ENCODE results near the gene HOXA3. TPM values are rescaled to one million over a fixed set of nuclear protein-coding genes. Genes with fewer than 3 reads are reported as not detected.
A peak's percentile ranks its signal among the peaks of the same experiment; 100 is the strongest.

Gene HOXA3
- total RNA-seq, 1 donor from 2014 or later = 12.1 TPM

GRCh38 chr7:27064159-27064558 lies 88.2 kb downstream of the HOXA3 start:
- TF ChIP-seq CTCF (IDR thresholded peaks at IDR 0.05) = no peak
- Mint-ChIP-seq H3K27me3 (ENCODE audit: low read depth) (peaks cover 31% of the 10 kb centered on the region), H3K9me3 (ENCODE audit: low read depth) (no peaks in the 10 kb centered on the region), H3K27ac (ENCODE audit: unreplicated experiment) (no peak overlapping the region), H3K36me3 (ENCODE audit: low read depth) (no peaks in the 10 kb centered on the region), H3K4me1 (ENCODE audit: low read depth) (peaks cover 4% of the 10 kb centered on the region), H3K4me3 (ENCODE audit: unreplicated experiment) (no peak overlapping the region)
- no peak for DNase-seq (ENCODE audit: low spot score)

DNA sequence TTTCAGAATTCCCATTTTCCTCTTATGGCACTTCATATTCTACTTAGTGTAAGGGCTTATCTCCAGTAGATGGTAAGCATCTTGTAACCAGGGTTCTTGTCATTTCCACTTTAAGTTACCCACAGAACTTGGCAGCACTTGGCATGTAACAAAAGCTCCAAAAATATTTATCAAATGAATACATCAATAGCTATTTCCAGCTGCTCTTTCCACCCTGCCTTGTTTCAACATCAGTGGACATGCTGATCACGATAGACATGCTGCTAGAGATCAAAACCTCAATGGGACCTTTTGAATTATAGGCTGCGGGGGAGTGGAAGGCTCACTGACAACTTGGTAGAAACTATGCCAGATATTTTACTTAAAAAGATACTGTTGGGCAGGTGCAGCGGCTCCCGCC lies 89.4 kb downstream of the HOXA3 start:
- H3K9me3 Mint-ChIP-seq (ENCODE audit: low read depth) = no peaks in the 10 kb centered on the region
- H3K4me3 Mint-ChIP-seq (ENCODE audit: unreplicated experiment) = no peak overlapping the region
- peaks cover 4% of the 10 kb centered on the region for H3K4me1 Mint-ChIP-seq (ENCODE audit: low read depth)
- no peak overlapping the region for H3K27ac Mint-ChIP-seq (ENCODE audit: unreplicated experiment)
- H3K27me3 Mint-ChIP-seq (ENCODE audit: low read depth) = peaks cover 27% of the 10 kb centered on the region
- DNase-seq (ENCODE audit: low spot score) = no peak
- no peak for TF ChIP-seq CTCF (IDR thresholded peaks at IDR 0.05)
- H3K36me3 Mint-ChIP-seq (ENCODE audit: low read depth) = no peaks in the 10 kb centered on the region

Small RNAs within 50 kb of the gene (microRNA-seq; reads per million reads assigned to microRNA genes)
- gene MIR196B (ENCODE audit: borderline number of aligned reads) = 18.3 reads per million, percentile 33 among the genes with 10 or more reads in this experiment

Other genes starting within 250 kb of the HOXA3 start
- 2.7 to 2.9 TPM in 2 of 3 replicates, not detected in the other for gene HOXA1, start 56.6 kb downstream of the HOXA3 start, total RNA-seq
- gene HOXA2, start 49.9 kb downstream of the HOXA3 start, total RNA-seq = 8.3 to 10.2 TPM in 2 of 3 replicates, not detected in the other
- 0.30 TPM in 1 of 3 replicates, not detected in the others for gene HOXA4, start 21.8 kb downstream of the HOXA3 start, total RNA-seq
- not detected in 3 replicates for gene HOXA5, start 8.9 kb downstream of the HOXA3 start, total RNA-seq
- not detected in 3 replicates for gene HOXA6, start 4.8 kb downstream of the HOXA3 start, total RNA-seq
- gene HOXA7, start 4.1 kb upstream of the HOXA3 start, total RNA-seq = not detected in 3 replicates
- not detected in 3 replicates for gene HOXA9, start 13.0 kb upstream of the HOXA3 start, total RNA-seq
- gene HOXA10, start 21.7 kb upstream of the HOXA3 start, total RNA-seq = 0.12 to 0.21 TPM in 2 of 3 replicates, not detected in the other
- gene HOXA11, start 32.6 kb upstream of the HOXA3 start, total RNA-seq = not detected in 3 replicates
- not detected in 3 replicates for gene HOXA13, start 47.5 kb upstream of the HOXA3 start, total RNA-seq
- gene EVX1, start 90.2 kb upstream of the HOXA3 start, total RNA-seq = not detected in 3 replicates